Stimulated activated naive CD8-positive, alpha-beta T cell treated with anti-CD3 and anti-CD28 coated beads, Interleukin-15, Interleukin-2, amounts not matched to agents 100 ng/mL and 50 ng/mL, for 24 hours (primary cell): ENCODE measurements around the gene SPAG5.

ENCODE experiments used
- H3K27ac Mint-ChIP-seq: one replicate; pipeline ENCODE4 v1.8.0; 2021; ENCODE audit warnings: mild to moderate bottlenecking, mixed read lengths
- H3K27me3 Mint-ChIP-seq: one replicate; pipeline ENCODE4 v1.8.0; 2021; ENCODE audit warnings: mixed read lengths
- H3K36me3 Mint-ChIP-seq: one replicate; pipeline ENCODE4 v1.8.0; 2021; ENCODE audit warnings: low read depth, mixed read lengths
- H3K4me1 Mint-ChIP-seq: one replicate; pipeline ENCODE4 v1.8.0; 2021; ENCODE audit warnings: low read depth, mixed read lengths
- H3K4me3 Mint-ChIP-seq: one replicate; pipeline ENCODE4 v1.8.0; 2021; ENCODE audit warnings: mild to moderate bottlenecking, mixed read lengths
- H3K9me3 Mint-ChIP-seq: one replicate; pipeline ENCODE4 v1.8.0; 2021; ENCODE audit warnings: mixed read lengths

SPAG5 gene

DNA sequence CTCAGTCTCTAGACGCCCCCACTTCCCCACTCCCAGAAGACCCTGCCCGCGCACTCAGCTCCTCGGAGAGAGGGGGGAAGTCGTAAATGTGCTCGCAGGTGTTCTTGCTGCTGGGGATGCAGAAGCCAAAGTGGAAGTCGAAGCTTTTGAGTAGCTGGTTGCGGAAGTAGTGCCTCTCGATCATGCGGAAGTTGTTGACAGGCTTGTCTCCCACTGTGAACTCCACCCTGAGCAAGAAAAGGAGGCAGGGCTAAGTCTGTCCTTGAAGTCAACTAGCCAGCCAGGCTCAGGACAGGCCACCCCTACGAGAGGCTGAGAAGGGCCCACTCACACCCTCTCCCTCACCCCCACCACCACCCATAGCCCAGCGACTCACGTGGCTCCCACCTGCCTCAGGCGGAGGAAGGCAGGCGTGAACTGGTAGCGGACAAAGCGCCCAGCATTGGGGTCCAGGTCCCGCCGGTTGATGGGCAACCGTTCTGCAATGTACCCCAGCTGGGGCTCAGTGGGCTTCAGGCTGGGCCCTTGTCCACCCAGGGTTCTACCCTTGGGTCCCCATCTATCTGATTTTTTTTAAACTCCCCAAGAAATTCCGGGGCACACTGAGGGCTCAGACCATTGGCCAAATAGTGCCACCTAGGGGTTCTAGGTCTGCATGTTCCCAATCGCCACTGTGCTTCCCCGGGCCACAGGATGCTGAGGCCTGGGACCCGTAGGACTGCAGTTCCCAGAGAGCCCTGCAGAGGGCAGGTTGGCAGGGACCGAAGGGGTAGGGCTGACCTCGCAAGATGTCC, 51.0 kb downstream of the SPAG5 start:
- Mint-ChIP-seq H3K9me3 (no peaks in the 10 kb centered on the region), H3K4me3 (peak overlapping the region; percentile 32), H3K4me1 (peaks cover 47% of the 10 kb centered on the region), H3K27ac (peak overlapping the region; percentile 36), H3K36me3 (no peaks in the 10 kb centered on the region), H3K27me3 (no peaks in the 10 kb centered on the region)

DNA sequence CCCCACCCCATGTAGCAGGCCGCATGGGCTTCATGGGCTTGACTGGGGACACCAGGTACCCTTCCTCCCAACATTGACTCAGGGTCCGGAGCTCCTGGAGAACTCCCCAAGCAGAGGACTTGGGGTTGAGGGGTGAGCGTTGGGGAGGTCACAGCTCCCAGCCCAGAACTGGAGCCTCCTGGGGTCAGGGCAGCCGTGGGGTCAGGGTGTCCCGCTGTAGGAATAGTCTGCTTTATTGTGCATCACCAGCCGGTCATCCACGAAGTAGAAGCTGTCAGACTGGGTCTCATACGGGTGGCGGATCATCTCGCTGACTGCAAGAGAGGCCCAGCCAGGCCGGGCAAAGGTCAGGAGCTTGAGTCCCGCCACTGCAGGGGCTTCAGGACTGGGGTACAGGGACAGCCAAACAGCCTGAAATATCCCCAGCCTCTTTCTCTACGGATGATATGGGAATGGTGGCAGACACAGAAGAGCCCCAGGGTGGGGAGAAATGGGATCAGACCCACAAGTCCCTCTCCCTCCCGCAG, 51.7 kb downstream of the SPAG5 start:
- Mint-ChIP-seq H3K27me3 (no peaks in the 10 kb centered on the region), H3K4me1 (peaks cover 44% of the 10 kb centered on the region), H3K9me3 (no peaks in the 10 kb centered on the region), H3K36me3 (no peaks in the 10 kb centered on the region), H3K4me3 (no peak overlapping the region), H3K27ac (no peak overlapping the region)

DNA sequence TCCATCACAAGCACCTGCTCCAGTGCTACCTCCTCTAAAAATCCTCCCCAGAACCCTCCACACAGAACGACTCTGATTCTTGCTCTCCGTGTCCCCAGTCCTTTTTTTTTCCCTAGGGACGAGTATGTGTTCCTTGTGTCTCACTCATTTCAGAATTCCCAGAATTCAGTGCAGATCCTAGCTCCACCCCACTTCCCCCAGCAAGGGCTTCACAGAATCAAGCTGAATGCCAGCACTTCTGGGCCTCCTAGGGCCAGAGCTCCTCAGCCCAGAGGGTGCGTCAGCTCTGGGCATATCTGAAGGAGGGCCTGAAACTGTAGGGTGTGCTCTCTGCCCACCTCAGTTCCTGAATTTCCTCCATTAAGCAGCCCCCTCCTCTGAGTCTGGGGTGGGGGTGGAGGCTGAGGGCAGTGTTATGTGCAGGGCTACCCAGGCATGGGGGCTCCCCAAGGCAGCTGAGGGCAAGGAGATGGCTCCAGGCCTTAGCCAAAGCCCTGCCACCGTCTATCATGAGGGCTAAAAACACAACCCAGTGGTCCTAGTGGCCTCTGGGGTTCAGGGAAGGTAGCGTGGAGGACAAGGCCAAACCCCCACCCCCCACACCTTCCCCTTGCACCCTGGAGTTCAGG, 52.9 kb downstream of the SPAG5 start:
- no peak overlapping the region for H3K27ac Mint-ChIP-seq

DNA sequence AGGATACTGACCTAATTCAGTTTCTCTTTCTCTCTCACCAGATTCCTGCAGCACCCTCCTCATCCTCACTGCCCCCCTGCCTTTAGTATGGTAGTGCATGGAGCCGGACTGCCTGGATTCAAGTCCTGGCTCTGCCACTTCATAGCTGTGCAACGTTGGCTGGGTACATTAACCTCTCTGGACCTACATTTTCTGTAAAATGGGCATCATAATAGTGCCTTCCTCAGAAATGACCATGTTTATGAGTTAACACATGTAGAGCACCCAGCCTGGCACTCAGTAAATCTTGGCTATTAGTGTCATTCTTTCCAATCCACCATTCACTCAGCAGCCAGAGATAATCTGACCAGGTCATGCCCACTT, 53.7 kb downstream of the SPAG5 start:
- no peak overlapping the region for H3K27ac Mint-ChIP-seq
- no peaks in the 10 kb centered on the region for H3K36me3 Mint-ChIP-seq
- no peak overlapping the region for H3K4me3 Mint-ChIP-seq
- no peaks in the 10 kb centered on the region for H3K27me3 Mint-ChIP-seq
- no peaks in the 10 kb centered on the region for H3K9me3 Mint-ChIP-seq
- H3K4me1 Mint-ChIP-seq, result peaks cover 28% of the 10 kb centered on the region

More for the DNA sequence above, 52.9 kb downstream of the SPAG5 start:
- Mint-ChIP-seq H3K9me3 (no peaks in the 10 kb centered on the region), H3K4me1 (peaks cover 35% of the 10 kb centered on the region), H3K36me3 (no peaks in the 10 kb centered on the region), H3K27me3 (no peaks in the 10 kb centered on the region), H3K4me3 (no peak overlapping the region)

DNA sequence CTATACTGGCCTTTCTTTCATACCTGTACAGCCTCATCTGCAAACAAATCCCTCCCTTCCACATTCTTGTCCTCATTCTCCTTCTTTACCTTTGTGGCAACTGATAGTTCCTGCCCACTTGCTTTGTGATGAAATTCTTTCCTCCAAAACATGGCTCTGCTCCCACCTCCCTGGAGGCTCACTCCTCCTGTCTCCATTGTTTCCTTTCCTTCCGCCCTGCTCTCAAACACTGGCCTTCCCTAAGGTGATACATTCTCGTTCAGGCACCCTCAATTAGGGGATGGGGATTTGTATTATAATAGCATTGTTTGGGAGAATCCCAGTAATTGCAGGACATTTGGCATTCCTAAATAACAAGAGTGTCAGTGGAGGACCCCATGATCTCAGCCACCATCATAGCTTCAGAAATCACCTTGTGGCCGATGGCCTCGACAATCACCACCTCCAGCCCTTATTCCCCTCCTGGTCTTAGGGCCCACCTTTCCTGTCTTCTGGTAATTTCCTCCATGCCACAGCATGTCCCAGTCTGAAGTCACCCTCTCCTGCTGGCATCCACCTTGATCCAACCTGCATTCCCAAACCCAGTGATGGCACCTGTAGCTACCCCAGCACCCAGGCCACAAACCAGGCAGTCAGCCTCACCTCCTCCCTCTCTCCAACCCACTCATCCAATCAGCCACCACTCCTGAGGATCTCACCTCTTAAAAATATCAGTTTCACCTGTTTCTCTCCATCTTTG, 54.3 kb downstream of the SPAG5 start:
- Mint-ChIP-seq H3K9me3 (no peaks in the 10 kb centered on the region), H3K4me3 (no peak overlapping the region), H3K4me1 (peaks cover 22% of the 10 kb centered on the region), H3K27ac (no peak overlapping the region), H3K27me3 (no peaks in the 10 kb centered on the region), H3K36me3 (no peaks in the 10 kb centered on the region)

DNA sequence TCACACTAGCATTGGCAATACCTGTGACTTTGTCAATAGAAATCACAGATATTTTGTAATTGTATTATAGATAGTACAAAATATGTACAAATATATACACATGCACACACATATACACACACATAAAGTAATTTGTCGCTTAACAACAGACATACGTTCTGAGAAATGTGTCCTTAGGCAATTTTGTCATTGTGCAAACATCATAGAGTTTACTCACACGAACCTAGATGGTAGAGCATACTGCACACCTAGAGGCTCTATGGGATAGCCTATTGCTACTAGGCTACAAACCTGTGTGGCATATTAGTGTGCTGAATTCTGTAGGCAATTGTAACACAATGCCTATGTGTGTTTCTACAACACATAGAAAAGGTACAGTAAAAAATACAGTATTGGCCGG, 57.4 kb downstream of the SPAG5 start:
- no peaks in the 10 kb centered on the region for H3K27me3 Mint-ChIP-seq
- H3K9me3 Mint-ChIP-seq, result no peaks in the 10 kb centered on the region
- H3K4me1 Mint-ChIP-seq, result no peaks in the 10 kb centered on the region
- no peak overlapping the region for H3K4me3 Mint-ChIP-seq
- no peaks in the 10 kb centered on the region for H3K36me3 Mint-ChIP-seq
- H3K27ac Mint-ChIP-seq, result no peak overlapping the region

DNA sequence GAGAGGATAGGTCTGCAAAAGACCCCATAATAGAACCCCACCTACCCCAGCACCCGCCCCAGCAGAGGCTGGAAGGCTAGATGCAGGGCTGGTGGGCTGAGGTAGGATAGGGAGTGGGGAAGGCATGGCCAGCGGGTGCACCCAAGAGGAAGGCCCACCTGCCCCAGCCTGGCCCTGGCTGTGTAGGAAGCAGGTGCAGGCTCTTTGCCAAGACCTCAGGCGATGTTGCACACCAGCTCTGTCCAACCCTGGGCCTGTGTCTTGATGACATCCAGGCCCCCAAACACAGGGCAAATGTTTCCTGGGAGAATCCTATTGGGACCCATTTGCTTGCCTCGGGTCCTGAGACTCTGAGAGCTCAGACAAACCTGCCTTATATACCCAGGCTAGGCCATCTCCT, 58.6 kb downstream of the SPAG5 start:
- H3K36me3 Mint-ChIP-seq, result no peaks in the 10 kb centered on the region
- no peak overlapping the region for H3K4me3 Mint-ChIP-seq

DNA sequence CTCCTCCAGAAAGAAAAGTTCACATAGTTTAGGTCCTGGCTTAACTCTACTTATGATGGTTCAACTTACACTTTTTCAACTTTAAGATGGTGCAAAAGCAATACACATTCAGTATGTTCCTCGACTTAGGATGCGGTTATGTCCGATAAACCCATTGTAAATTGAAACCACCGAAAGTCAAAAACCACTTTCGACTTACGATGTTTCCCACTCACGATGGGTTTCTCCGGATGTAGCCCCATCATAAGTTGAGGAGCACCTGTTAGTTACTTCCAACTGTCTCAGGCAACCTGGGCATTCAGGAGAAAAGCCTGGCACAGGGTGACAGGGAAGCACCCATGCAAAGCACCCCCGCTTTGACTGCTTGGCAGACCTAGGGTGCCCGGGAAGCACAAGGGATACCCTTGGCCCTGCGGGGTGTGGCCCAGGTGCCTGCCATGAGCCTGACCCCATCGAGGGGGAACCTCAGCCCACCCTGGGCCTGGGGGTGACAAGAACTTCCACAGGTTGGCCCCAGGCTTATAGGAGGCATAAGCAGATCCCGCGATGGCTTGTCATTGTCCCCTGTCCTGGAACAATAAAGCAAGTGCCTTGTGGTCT, 60.4 kb downstream of the SPAG5 start:
- Mint-ChIP-seq H3K36me3 (no peaks in the 10 kb centered on the region), H3K4me3 (no peak overlapping the region), H3K4me1 (no peaks in the 10 kb centered on the region), H3K27ac (no peak overlapping the region), H3K9me3 (no peaks in the 10 kb centered on the region), H3K27me3 (no peaks in the 10 kb centered on the region)

More for the DNA sequence above, 58.6 kb downstream of the SPAG5 start:
- H3K27ac Mint-ChIP-seq, result no peak overlapping the region
- no peaks in the 10 kb centered on the region for H3K4me1 Mint-ChIP-seq
- no peaks in the 10 kb centered on the region for H3K27me3 Mint-ChIP-seq
- no peaks in the 10 kb centered on the region for H3K9me3 Mint-ChIP-seq

DNA sequence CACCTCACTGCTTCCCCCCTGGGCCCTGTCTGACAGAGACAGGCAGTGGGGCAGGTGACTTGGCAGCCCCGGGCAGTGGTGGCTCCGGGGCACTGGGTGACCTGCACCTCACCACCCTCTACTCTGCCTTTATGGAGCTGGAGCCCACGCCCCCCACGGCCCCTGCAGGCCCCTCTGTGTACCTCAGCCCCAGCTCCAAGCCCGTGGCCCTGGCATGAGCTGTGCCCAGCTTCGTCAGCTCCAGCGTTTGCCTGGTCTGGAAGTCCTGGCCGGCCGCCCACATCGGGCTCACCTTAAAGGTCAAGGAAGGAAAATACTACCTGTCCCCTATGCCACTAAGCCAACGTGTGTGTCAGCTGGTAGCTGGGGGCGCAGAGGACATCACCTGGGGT, 61.6 kb downstream of the SPAG5 start:
- Mint-ChIP-seq H3K36me3 (no peaks in the 10 kb centered on the region), H3K27me3 (no peaks in the 10 kb centered on the region), H3K4me3 (no peak overlapping the region), H3K9me3 (no peaks in the 10 kb centered on the region), H3K27ac (no peak overlapping the region), H3K4me1 (no peaks in the 10 kb centered on the region)

DNA sequence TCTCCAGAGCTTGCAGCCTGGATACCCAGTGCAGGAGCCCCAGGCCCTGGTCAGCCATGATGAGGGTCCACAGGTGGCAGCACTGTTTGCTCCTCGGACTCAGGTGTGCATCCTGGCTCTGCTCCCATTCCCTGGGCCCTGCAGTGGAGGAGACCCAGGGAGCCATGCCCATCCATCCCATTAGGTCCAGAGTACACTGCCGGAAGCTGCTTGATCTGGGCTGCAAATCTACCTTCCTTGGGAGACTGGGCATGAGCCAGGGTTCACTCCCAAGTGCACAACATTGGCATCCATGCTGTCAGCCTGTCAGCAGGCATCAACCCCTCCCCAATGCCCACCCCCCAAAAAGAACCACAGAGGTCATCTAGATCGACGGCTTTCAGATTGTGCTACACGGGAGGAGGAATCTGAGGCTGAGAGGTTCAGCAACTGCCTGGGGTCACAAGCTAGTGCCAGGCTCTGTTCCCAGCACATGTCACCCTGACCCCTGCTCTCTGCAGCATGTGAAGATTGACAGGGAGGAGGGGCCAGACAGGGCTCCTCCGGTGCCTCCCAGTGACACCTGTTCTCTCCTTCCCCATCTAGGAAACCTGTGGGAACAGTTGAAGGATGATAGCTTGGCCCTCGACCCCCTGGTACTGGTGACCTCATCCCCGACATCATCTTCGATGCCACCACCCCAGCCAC, 62.1 kb downstream of the SPAG5 start:
- no peaks in the 10 kb centered on the region for H3K36me3 Mint-ChIP-seq
- no peaks in the 10 kb centered on the region for H3K9me3 Mint-ChIP-seq
- H3K4me3 Mint-ChIP-seq, result no peak overlapping the region
- H3K27ac Mint-ChIP-seq, result no peak overlapping the region
- no peaks in the 10 kb centered on the region for H3K27me3 Mint-ChIP-seq
- no peaks in the 10 kb centered on the region for H3K4me1 Mint-ChIP-seq

DNA sequence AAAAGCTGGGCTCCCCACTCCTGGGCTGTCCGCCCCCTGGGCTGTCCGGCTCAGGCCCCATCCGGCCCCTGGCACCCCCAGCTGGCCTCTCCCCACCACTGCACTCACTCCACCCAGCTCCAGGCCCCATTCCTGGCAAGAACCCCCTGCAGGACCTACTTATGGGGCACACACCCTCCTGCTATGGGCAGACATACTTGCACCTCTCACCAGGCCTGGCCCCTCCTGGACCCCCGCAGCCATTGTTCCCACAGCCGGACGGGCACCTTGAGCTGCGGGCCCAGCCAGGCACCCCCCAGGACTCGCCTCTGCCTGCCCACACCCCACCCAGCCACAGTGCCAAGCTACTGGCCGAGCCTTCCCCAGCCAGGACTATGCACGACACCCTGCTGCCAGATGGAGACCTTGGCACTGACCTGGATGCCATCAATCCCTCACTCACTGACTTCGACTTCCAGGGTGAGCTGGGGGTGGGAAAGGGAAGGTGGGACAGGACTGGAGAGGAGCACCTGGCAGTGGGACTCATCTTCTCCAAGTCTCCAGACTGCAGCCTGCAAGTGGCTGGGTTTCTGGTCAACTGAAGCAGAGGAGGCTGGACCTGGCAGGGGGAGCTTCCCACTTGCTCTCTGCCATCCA, 64.0 kb downstream of the SPAG5 start:
- Mint-ChIP-seq H3K4me3 (no peak overlapping the region), H3K36me3 (no peaks in the 10 kb centered on the region), H3K27ac (no peak overlapping the region), H3K9me3 (no peaks in the 10 kb centered on the region), H3K27me3 (no peaks in the 10 kb centered on the region), H3K4me1 (no peaks in the 10 kb centered on the region)

DNA sequence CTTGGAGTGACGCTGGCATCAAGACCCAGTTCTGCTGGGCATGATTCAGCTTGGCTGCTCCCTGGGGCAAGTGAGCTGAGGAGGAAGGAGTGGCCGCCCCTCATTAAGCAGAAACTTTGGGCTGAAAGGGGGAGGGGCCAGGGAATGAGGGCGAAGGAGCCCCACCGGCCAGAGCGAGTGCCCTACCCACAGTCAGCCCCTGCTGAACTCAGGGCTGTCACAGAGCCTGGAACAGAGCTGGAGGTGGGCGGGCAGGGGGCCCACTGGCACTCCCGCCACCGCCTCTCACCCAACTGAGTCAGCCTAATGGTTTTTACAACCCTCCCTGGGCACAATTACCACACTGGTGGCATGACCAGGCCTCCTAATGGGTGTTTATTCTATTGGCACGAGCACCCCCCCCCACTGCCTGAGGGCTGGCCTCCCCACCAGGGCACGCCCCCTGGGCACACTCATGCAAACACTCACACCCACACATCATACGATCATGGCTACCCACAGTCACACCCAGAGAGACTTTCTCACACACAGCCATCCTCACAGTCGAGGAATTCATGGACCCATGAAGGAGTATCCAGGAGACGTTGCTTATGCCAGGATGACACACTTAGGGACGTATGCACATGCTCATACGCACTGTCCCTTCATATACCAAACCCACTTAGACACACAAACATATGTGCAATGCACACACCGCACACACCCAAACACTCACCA, 65.6 kb downstream of the SPAG5 start:
- Mint-ChIP-seq H3K36me3 (no peaks in the 10 kb centered on the region), H3K27me3 (no peaks in the 10 kb centered on the region), H3K4me3 (no peak overlapping the region), H3K27ac (no peak overlapping the region), H3K9me3 (no peaks in the 10 kb centered on the region), H3K4me1 (no peaks in the 10 kb centered on the region)

DNA sequence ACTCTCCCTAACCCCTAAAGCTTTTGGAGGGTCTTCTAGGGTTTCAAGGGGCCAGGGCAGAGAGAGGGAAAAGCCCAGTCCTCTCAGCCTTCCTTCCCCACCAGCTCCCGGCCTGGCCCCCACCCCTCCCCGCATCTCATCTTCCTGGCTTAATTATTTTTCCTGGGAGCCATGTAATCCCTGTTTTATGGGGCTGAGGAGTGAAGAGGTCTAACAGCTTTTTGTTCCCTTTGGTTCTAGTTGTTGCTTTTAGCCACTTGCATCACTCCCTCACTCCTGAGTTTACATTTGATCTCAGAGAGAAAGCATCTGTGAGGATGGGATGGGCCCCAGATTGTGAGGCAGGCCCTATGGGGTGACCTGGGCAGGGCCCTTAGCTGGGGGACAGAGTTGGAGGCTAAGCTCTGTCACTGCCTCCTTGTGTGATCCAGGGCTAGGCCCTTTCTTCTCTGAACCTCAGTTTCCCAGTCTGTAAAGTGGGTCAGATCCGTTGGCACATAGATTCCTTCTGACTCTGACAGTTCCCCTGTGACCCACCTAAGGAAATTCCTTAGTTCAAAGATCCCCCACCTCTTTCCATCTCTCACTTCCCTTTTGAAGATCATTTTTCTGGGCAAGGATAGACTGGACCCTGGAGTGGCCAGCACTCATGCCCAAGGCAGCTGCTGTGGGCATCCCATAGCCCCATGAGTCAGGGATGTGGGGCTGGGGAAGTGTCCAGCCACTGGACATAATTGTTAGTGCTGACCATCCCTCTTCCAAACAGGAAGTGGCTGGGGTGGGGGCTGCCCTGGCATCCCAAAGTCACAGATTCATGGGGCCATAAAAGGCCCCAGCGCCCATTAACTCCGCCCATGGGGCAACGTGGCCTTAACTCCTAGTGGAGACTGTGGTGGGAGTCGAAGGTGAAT, 66.5 kb downstream of the SPAG5 start:
- Mint-ChIP-seq H3K4me3 (no peak overlapping the region), H3K4me1 (no peaks in the 10 kb centered on the region), H3K27ac (no peak overlapping the region), H3K36me3 (no peaks in the 10 kb centered on the region), H3K27me3 (no peaks in the 10 kb centered on the region), H3K9me3 (no peaks in the 10 kb centered on the region)
